Smooth muscle cell (in vitro differentiated cells): Measurements from ENCODE around the gene SATB1. TPM values are rescaled to one million over a fixed set of nuclear protein-coding genes. Genes with fewer than 3 reads are reported as not detected.

Source experiments
- DNase-seq: peaks from one replicate; lab custom pipeline; 2025; ENCODE audit not compliant: unreplicated experiment; lab: John Stamatoyannopoulos, UW
- H2AFZ ChIP-seq: fragments of 200-600 bp; sonication (generic); 2 replicates; pipeline ENCODE4 v1.6.0; 2016; ENCODE audit warnings: antibody characterized with exemption, low read depth, mild to moderate bottlenecking
- H3F3A ChIP-seq: fragments of 200-600 bp; sonication (generic); 2 replicates; pipeline ENCODE4 v1.6.0; 2017; ENCODE audit warnings: antibody characterized with exemption, low read depth
- H3K27ac ChIP-seq: fragments of 200-600 bp; sonication (generic); 2 replicates; pipeline ENCODE4 v1.5.1; 2016; ENCODE audit warnings: low read depth, mild to moderate bottlenecking
- H3K27me3 ChIP-seq: fragments of 200-600 bp; sonication (generic); 2 replicates; pipeline ENCODE4 v1.6.1; 2016; ENCODE audit warnings: low read depth, mild to moderate bottlenecking
- H3K36me3 ChIP-seq: fragments of 200-600 bp; sonication (generic); 2 replicates; pipeline ENCODE4 v1.5.1; 2016; ENCODE audit warnings: low read depth
- H3K4me1 ChIP-seq: fragments of 200-600 bp; sonication (generic); 2 replicates; pipeline ENCODE4 v1.5.1; 2016; ENCODE audit warnings: low read depth
- H3K4me2 ChIP-seq: fragments of 200-600 bp; sonication (generic); 2 replicates; pipeline ENCODE4 v1.6.0; 2016; ENCODE audit warnings: mild to moderate bottlenecking
- H3K4me3 ChIP-seq: fragments of 200-600 bp; sonication (generic); 2 replicates; pipeline ENCODE4 v1.5.1; 2016; ENCODE audit warnings: mild to moderate bottlenecking
- H3K79me2 ChIP-seq: fragments of 200-600 bp; sonication (generic); 2 replicates; pipeline ENCODE4 v1.6.0; 2016; ENCODE audit warnings: low read depth, mild to moderate bottlenecking
- H3K9ac ChIP-seq: fragments of 200-600 bp; sonication (generic); 2 replicates; pipeline ENCODE4 v1.6.0; 2016; ENCODE audit warnings: low read depth
- H3K9me3 ChIP-seq: fragments of 200-600 bp; sonication (generic); replicated peaks from 2 replicates; pipeline ENCODE4 v1.5.1; 2016; ENCODE audit warnings: low read depth
- H4K20me1 ChIP-seq: fragments of 200-600 bp; sonication (generic); 2 replicates; pipeline ENCODE4 v1.6.0; 2016; ENCODE audit warnings: low read depth
- WGBS: methylation state at CpG from one replicate; pipeline ENCODE4 v1.1.7; 2016; ENCODE audit warnings: low lambda C conversion rate; 5-methylcytosine and 5-hydroxymethylcytosine counted together
- polyA plus RNA-seq: library from polyadenylated mRNA; unstranded; fragments of >200 nt; fragmentation: Nextera tagmentation; extraction: Ambion mirVana; gene quantifications from 2 replicates; pipeline ENCODE4 v1.2.1, GENCODE V29; 2016
- total RNA-seq: library from RNA; depleted of rRNA; stranded (reverse); fragments of >200 nt; gene quantifications from 2 replicates; pipeline ENCODE4 v1.2.3, GENCODE V29; 2014
- TF ChIP-seq, protein P1 (sequence below): fragments of 200-600 bp; sonication (generic); IDR thresholded peaks from 2 replicates; pipeline ENCODE4 v1.5.1; 2017; ENCODE audit warnings: borderline replicate concordance, mild to moderate bottlenecking, antibody characterized with exemption; ENCODE audit not compliant: insufficient read depth, poor library complexity, severe bottlenecking

SATB1 gene
- total and polyA plus RNA-seq, 2 experiments from 2014 or later, result 4.1 to 9.3 TPM

DNA sequence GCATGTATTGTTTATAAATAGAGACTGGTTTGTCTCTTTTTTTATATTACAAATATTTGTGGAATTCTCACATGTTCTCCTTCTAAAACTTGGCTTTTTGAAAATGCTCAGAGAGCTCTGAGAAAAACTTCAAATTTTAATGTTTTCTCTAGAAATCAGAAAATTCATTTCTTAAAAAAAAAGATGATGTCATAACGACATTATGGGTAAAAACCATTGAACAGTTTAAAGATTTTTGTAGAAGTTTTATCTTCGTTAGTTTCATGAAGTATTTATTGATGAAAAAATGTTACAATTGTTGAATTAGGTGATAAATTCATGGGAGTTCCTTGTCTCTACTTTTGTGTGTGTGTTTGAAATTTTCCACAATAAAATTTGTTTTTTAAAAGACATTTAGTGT lies 81.3 kb downstream of the SATB1 start:
- Histone ChIP-seq H3K4me1 (no peaks in the 10 kb centered on the region), H2AFZ (no peak overlapping the region), H3K36me3 (no peaks in the 10 kb centered on the region), H3K27me3 (no peaks in the 10 kb centered on the region), H3F3A (no peaks in the 10 kb centered on the region), H3K9me3 (no peaks in the 10 kb centered on the region), H3K4me2 (no peak overlapping the region), H4K20me1 (no peaks in the 10 kb centered on the region), H3K9ac (no peak overlapping the region), H3K4me3 (no peak overlapping the region), H3K27ac (no peak overlapping the region), H3K79me2 (no peaks in the 10 kb centered on the region)
- TF ChIP-seq, protein P1, sequence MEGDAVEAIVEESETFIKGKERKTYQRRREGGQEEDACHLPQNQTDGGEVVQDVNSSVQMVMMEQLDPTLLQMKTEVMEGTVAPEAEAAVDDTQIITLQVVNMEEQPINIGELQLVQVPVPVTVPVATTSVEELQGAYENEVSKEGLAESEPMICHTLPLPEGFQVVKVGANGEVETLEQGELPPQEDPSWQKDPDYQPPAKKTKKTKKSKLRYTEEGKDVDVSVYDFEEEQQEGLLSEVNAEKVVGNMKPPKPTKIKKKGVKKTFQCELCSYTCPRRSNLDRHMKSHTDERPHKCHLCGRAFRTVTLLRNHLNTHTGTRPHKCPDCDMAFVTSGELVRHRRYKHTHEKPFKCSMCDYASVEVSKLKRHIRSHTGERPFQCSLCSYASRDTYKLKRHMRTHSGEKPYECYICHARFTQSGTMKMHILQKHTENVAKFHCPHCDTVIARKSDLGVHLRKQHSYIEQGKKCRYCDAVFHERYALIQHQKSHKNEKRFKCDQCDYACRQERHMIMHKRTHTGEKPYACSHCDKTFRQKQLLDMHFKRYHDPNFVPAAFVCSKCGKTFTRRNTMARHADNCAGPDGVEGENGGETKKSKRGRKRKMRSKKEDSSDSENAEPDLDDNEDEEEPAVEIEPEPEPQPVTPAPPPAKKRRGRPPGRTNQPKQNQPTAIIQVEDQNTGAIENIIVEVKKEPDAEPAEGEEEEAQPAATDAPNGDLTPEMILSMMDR, result no peak
- WGBS, result 45% methylated on average over 2 of the region's 2 CpGs
- DNase-seq, result no peak

DNA sequence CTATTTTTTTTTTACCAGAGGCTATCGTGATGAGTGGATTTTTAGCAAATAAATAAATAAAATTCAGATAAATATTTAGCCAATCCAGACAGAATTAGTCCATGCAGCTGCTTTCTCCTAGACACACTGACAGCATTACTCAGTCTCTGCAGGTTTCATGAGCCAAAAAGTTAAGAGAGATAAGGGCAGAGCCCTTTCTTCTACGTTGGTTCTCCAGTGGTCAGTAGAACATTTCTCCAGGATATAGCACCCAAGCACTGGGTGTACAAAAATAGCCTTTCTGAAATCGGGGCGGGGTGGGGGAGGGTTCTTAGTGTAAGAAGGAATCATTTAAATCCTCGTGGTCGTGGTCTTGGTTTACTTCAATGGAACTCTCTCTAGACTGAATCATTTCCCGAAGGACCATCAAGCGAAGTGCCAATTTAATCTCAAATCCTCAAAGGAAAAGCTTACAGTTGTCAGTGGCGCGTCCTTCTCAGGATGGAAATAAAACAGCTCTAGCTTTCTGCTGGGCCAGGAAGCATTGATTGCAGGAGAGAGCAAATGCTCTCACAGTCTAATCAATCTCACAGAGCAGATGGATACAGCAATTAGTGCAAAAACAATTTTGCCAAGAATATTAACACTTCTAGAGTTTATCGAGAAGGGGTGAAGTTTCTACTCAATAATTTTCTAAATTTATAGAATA lies 86.2 kb downstream of the SATB1 start:
- no peak overlapping the region for H3K9ac ChIP-seq
- H3K4me2 ChIP-seq, result peak overlapping the region; percentile 57
- no peak overlapping the region for H2AFZ ChIP-seq
- no peak overlapping the region for H3K4me3 ChIP-seq
- H3K4me1 ChIP-seq, result no peaks in the 10 kb centered on the region
- TF ChIP-seq, protein P1, result no peak
- no peaks in the 10 kb centered on the region for H3K27me3 ChIP-seq
- no peaks in the 10 kb centered on the region for H3K79me2 ChIP-seq
- no peaks in the 10 kb centered on the region for H3K36me3 ChIP-seq
- no peak overlapping the region for H3K27ac ChIP-seq
- no peaks in the 10 kb centered on the region for H3K9me3 ChIP-seq
- DNase-seq, result no peak
- no peaks in the 10 kb centered on the region for H3F3A ChIP-seq
- H4K20me1 ChIP-seq, result no peaks in the 10 kb centered on the region
- 46% methylated on average over 11 of the region's 11 CpGs for WGBS

DNA sequence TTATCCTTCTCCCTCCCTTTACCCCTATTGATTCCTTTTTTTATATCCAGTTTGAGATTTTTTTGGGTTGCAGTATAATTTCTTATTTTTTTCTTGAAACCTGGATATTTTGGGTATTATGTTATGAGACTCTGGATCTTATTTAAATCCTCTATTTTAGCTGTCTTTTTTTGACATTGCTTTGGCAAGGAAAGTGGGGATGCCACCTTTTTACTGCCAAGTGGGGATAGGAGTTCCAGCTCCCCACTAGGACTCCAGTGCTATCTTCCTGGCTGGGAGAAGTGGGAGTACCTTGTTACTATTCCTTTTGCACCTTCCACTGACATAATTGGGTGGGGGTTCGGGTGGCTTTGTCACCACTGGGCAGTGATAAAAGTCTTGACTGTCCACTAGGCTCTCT lies 87.9 kb downstream of the SATB1 start:
- H3K9me3 ChIP-seq, result no peaks in the 10 kb centered on the region
- H3K9ac ChIP-seq, result no peak overlapping the region
- TF ChIP-seq, protein P1, result no peak
- H2AFZ ChIP-seq, result no peak overlapping the region
- H4K20me1 ChIP-seq, result no peaks in the 10 kb centered on the region
- H3K4me3 ChIP-seq, result no peak overlapping the region
- H3K4me1 ChIP-seq, result no peaks in the 10 kb centered on the region
- H3K4me2 ChIP-seq, result no peak overlapping the region
- WGBS, result 93% methylated on average over 1 of the region's 1 CpG
- no peaks in the 10 kb centered on the region for H3K79me2 ChIP-seq
- H3F3A ChIP-seq, result no peaks in the 10 kb centered on the region
- H3K27ac ChIP-seq, result no peak overlapping the region
- no peak for DNase-seq
- H3K27me3 ChIP-seq, result no peaks in the 10 kb centered on the region
- H3K36me3 ChIP-seq, result no peaks in the 10 kb centered on the region
